SK-N-SH treated with all-trans-retinoic acid at 6 μM for 48 hours (cell line): ENCODE measurements around the gene HPN.

Source experiments
- ARNTL ChIP-seq: fragments of 450-650 bp; formaldehyde crosslinking; IDR thresholded peaks from 2 replicates; pipeline ENCODE4 v1.5.0; 2020; ENCODE audit warnings: low read depth, mild to moderate bottlenecking, moderate library complexity, borderline replicate concordance
- CSDC2 ChIP-seq: fragments of 250-450 bp; sonication (Bioruptor Pico); IDR thresholded peaks from 2 replicates; pipeline ENCODE4 v1.5.0; 2020; ENCODE audit warnings: mild to moderate bottlenecking, moderate library complexity
- GLIS3 ChIP-seq: fragments of 250-450 bp; sonication (Bioruptor Pico); IDR thresholded peaks from 2 replicates; pipeline ENCODE4 v1.5.0; 2020; ENCODE audit warnings: mild to moderate bottlenecking, moderate library complexity
- PATZ1 ChIP-seq: fragments of 250-450 bp; sonication (Bioruptor Pico); IDR thresholded peaks from 2 replicates; pipeline ENCODE4 v1.8.0; 2020; ENCODE audit warnings: mild to moderate bottlenecking, moderate library complexity, borderline replicate concordance
- POU6F1 ChIP-seq: fragments of 250-450 bp; sonication (Bioruptor Pico); IDR thresholded peaks from 2 replicates; pipeline ENCODE4 v1.8.0; 2021; ENCODE audit warnings: low read depth, mild to moderate bottlenecking, moderate library complexity, borderline replicate concordance
- SNAI2 ChIP-seq: fragments of 250-450 bp; sonication (Bioruptor Pico); IDR thresholded peaks from 2 replicates; pipeline ENCODE4 v1.5.0; 2020; ENCODE audit warnings: mild to moderate bottlenecking, moderate library complexity
- ZFP30 ChIP-seq: fragments of 450-650 bp; formaldehyde crosslinking; IDR thresholded peaks from 2 replicates; pipeline ENCODE4 v1.5.0; 2022; ENCODE audit warnings: mild to moderate bottlenecking, moderate library complexity
- ZNF8 ChIP-seq: fragments of 450-650 bp; formaldehyde crosslinking; IDR thresholded peaks from 2 replicates; pipeline ENCODE4 v1.5.0; 2020; ENCODE audit warnings: mild to moderate bottlenecking, moderate library complexity
- TF ChIP-seq, protein P1 (sequence below): fragments of 250-450 bp; sonication (Bioruptor Pico); IDR thresholded peaks from 2 replicates; pipeline ENCODE4 v1.5.0; 2020; ENCODE audit warnings: mild to moderate bottlenecking, moderate library complexity

GRCh38 chr19:35023428-35023827 lies 18.1 kb upstream of the HPN start:
- TF ChIP-seq SNAI2 (CRISPR knock-in tag) (no peak), ZNF8 (CRISPR knock-in tag) (no peak), GLIS3 (CRISPR knock-in tag) (no peak), ARNTL (CRISPR knock-in tag) (no peak), PATZ1 (no peak), POU6F1 (no peak), ZFP30 (CRISPR knock-in tag) (no peak), CSDC2 (no peak)
- TF ChIP-seq, protein P1, sequence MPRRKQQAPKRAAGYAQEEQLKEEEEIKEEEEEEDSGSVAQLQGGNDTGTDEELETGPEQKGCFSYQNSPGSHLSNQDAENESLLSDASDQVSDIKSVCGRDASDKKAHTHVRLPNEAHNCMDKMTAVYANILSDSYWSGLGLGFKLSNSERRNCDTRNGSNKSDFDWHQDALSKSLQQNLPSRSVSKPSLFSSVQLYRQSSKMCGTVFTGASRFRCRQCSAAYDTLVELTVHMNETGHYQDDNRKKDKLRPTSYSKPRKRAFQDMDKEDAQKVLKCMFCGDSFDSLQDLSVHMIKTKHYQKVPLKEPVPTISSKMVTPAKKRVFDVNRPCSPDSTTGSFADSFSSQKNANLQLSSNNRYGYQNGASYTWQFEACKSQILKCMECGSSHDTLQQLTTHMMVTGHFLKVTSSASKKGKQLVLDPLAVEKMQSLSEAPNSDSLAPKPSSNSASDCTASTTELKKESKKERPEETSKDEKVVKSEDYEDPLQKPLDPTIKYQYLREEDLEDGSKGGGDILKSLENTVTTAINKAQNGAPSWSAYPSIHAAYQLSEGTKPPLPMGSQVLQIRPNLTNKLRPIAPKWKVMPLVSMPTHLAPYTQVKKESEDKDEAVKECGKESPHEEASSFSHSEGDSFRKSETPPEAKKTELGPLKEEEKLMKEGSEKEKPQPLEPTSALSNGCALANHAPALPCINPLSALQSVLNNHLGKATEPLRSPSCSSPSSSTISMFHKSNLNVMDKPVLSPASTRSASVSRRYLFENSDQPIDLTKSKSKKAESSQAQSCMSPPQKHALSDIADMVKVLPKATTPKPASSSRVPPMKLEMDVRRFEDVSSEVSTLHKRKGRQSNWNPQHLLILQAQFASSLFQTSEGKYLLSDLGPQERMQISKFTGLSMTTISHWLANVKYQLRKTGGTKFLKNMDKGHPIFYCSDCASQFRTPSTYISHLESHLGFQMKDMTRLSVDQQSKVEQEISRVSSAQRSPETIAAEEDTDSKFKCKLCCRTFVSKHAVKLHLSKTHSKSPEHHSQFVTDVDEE (CRISPR knock-in tag): no peak
